HG03025 (cell line): ENCODE data around the gene TTC39C.

Source experiments
- ATAC-seq: cut with Tn5 transposase; IDR thresholded peaks from one replicate; pipeline ENCODE4 v1.9.1; 2021; ENCODE audit warnings: mild to moderate bottlenecking, moderate library complexity; ENCODE audit not compliant: unreplicated experiment, low FRiP score

The TTC39C gene

DNA sequence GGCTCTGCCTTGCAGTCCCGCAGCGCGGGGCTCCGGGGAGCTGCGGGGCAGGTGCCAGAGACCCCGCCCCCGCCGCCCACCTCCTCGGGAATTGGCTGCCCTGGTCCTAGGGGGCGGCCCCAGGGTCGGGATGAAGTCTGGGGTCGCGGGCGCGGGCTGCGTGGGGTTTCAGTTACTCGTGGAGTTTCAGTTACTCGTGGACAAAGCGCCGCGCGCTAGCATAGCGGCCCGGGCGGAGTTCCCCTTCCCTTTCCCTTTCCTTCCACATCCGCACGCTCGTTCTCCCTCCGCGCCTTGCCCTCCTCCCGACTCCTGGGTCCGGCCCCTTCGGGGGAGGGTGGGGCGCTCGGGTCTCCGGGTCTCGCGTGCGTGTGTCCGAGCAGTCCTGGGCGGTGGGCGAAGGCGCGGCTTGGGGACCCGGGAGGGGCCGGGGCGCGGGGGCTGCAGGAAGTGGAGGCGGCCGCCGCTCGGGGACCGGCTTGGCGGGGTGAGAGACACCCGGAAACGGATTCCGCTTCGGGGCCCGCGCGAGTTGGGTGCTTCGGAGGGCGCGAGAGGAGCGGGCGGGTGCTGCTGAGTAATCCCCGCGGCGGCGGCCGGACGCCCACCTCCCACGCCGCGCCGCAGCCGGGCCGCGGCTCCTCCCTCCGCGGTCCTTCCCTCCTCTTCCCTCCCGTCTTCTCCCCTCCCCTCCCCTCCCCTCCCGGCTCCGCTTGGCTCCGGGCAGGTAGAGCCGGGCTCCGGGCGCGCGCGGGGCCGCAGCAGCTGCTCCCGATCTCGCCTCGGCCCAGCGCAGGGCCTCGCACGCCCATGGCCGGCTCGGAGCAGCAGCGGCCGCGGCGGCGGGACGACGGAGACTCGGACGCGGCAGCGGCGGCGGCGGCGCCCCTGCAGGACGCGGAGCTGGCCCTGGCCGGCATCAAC is at the start of gene TTC39C:
TSS of gene TTC39C (plus strand) at position 693 of the 924 bp plus-strand sequence. CDS start at position 811, 118 bp downstream.
- ATAC-seq = peak; percentile 41

- no peak for ATAC-seq
Measured at GRCh38 chr18:23966909-23967308, 47.6 kb upstream of the TTC39C start.

- no peak for ATAC-seq
Measured at GRCh38 chr18:23967321-23968089, 47.0 kb upstream of the TTC39C start.

DNA sequence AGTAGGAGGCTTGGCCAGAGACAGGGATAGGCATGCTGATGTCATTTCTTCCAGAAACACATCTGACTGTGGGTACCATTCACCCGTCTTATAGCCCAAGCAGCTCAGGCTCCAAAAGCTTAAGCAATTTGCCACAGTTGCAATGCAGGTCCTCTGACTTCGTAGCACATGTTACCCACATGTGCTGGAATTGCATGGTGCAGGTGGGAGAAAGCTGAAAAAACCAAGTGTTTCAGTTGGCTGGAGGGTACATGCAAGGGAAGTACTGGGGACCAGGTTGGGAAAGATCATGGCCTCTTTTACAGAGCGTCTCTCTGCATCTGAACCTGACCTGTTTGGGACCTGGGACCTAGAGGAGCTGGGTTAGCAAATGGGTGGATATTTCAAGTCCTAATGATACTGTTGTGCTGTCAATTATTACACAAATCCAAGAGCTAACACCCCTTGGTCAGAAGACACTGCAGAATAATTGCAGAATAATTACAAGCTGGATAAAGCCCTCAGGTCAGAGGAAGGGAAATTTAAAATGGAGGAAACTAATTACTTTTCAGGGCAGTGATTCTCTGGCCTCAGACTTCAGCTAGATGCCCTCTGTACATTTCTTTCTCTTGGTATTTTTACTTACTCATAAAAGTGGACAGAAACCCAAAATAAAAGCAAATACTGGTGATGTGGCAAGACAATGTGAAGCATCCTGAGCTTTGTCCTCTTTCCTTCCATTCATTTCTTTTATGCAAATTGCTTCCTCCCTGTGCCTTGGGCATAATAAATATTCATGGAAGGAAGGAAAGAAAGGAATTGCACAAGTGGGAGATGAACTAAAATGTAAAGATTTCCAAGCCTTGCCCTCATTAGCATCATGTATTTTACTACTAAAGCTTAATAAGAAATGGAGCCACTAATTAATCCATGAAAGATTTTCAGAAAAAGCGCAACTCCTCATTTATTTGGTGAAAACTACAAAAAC is 45.6 kb upstream of the TTC39C start:
- no peak for ATAC-seq

- ATAC-seq = no peak
Measured at GRCh38 chr18:23969664-23970063, 44.9 kb upstream of the TTC39C start.

DNA sequence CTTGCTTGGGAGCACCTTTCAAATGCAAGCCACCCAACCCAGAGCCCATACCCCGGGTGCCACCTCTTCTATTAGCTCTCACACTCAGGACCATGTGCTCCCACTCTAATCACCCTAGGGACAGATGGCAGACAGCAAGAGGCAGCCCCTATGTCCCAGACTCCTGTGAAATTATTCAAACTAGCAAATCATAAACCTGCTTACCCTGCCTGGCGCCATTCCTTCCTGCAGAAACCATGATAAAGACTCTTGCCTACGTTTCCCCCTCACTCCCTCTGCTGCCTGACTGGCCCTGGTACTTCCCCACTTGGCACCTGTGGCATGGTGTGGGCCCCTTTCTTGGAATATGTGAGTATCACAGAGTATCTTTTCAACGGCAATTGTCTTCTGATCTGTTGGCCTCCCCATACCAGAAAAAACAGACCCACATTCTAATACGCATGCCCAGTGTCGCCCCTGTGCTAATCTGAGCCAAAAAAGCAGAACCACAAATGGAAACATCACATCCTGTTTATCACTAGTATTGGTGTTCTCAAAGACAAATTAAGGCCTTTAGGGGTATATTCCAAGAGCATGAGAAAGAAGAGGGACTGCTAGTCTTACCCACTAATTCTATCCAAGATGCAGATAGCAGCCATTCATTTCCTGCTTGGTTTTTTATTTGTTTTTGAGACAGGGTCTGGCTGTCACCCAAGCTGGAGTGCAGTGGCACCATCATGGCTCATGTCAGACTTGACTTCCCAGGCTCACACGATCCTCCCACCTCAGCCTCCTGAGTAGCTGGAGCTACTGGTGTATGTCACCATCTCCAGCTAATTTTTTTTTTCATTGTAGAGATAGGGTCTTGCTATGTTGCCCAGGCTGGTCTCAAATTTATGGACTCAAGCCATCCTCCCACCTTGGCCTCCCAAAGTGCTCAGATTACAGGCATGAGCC is 44.1 kb upstream of the TTC39C start:
- no peak for ATAC-seq

DNA sequence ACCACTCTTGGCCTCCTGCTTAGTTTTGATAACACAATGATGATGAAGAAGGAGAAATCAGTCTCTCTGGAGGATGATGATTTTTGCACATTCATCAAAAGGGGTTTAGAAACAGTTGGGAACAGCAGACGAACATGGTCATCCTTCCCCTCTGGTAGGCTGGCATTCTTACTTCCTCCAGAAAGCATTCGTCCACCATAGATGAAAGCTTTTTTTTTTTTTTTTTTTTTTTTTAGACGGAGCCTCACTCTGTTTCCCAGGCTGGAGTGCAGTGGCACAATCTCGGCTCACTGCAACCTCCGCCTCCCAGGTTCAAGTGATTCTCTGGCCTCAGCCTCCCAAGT is 43.5 kb upstream of the TTC39C start:
- ATAC-seq = no peak

DNA sequence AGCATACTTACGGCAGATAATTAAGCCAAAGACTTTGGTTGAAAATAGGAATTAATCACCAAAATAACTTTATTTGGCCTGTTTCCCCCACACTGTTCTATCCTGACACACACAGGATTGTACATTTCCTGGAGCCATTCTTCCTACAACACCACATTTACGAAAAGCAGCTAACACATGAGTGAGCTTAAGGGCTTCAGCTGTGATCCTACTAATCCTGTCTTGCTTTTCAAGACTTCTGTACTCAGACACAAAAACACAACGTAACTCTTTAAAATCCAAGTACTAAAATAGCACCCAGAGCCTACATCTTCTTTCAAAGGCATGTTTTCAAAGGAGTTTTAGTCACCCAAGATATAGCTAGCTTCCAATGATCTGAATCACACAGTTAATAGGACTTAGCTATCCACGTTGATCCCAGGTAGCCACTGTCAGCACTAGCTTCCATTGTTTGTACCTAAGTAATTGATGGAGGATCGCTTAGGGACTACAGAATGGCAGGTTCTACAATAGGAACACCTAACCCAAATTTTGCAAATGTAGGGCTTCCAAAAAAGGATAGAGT is 42.8 kb upstream of the TTC39C start:
- no peak for ATAC-seq

DNA sequence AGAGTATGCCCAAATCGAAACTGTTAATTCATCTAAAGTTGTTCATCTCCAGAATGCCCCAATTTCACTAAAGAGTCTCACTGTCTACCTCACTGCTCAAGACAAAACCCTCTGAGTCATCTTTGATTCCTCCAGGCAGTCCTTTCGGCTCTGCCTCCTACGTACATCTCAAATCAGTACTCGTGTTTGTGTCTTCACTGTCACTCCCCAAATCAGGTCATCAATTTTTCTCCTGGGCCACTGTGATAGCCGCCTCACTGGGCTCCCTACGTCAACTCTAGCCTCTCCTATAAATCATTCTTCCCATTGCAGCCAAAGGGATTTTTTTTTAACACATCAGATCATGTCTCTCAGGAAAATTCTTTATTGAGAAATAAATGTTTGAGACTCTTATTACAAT is 42.1 kb upstream of the TTC39C start:
- no peak for ATAC-seq

DNA sequence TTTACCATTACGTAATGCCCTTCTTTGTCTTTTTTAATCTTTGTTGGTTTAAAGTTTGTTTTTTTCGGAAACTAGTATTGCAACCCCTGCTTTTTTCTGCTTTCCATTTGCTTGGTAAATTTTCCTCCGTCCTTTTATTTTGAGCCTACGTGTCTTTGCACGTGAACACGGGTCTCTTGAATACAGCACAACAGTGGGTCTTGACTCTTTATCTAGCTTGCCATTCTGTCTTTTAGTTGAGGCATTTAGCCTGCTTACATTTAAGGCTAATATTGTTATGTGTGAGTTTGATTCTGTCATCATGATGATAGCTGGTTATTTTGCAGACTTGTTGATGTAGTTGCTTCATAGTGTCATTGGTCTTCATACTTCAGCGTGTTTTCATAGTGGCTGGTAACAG is 37.5 kb upstream of the TTC39C start:
- no peak for ATAC-seq

GRCh38 chr18:23977719-23978483 is 36.7 kb upstream of the TTC39C start:
- no peak for ATAC-seq

- ATAC-seq = peak; percentile 85
Measured at GRCh38 chr18:23981369-23981980, 33.1 kb upstream of the TTC39C start.

GRCh38 chr18:23982155-23983079 is 32.1 kb upstream of the TTC39C start:
- ATAC-seq = no peak

DNA sequence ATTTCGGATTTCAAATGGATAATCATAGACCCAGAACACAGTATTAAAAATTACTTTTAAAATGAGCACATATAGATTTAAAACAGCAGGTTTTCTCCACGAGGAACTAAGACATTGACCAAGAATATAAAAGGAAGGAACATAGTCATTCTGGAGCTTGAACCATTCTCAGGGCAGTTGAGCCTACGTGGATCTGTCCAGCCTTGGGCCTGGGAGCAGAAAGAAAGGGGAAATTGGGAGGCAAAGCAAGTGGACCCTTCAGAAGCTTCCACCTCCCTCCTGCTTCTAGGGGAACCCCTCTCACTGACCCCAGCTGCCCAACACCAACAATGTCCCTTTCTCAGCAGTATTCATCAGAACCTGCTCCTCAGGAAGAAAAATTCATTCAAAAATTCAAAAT is 31.4 kb upstream of the TTC39C start:
- no peak for ATAC-seq

DNA sequence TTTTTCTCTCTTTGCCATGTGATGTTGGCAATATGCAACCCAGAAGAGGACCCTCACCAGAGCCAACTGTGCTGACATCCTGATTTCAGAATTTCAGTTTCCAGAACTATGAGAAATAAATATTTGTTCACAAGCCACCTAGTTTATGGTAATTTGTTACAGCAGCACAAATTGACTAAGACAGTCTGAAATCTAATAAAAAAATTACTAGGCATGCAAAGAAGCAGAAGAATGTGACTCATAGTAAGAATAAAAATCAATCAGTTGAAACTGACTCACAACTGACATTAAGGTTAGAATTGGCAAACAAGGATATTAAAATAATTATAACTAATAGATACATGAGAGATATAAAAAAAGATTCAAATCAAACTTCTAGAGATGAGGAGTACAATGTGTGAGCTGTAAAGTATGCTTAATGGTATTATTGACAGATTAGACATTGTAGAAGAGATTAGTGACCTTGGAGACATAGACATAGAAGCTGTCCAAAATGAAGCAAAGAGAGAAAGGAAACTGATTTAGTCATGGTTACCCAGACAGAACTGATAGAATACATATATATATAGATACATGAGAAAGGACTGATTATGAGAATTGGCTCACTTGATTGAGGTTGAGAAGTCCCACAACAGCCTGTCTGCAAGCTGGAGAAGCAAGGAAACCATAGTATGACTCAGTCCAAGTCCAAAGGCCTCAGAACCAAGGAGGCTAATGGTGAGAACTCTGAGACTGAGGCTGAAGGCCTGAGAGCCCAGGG is 27.8 kb upstream of the TTC39C start:
- ATAC-seq = no peak
